H1 (cell line): ENCODE results near the gene ENTPD1. TPM values are rescaled to one million over a fixed set of nuclear protein-coding genes. Genes with fewer than 3 reads are reported as not detected.

ENCODE experiments used
- BACH1 ChIP-seq: IDR thresholded peaks from 2 replicates; pipeline ENCODE4 v1.6.1; 2012; ENCODE audit warnings: low read length, improper control_type of control experiment
- E2F6 ChIP-seq: IDR thresholded peaks from 2 replicates; pipeline ENCODE4 v1.6.1; 2012; ENCODE audit warnings: inconsistent platforms
- polyA plus RNA-seq, 7 experiments: library from polyadenylated mRNA; depleted of rRNA in 3 of 7; stranded (reverse) in 5 of 7; unstranded in 2 of 7; fragments of >200 nt in 5 of 7; fragments of 200-250 nt in 2 of 7; gene quantifications; 1 replicate in 5 of 7; 2 replicates in 1 of 7; 4 replicates in 1 of 7; pipeline versions ENCODE4 v1.2.1 to v1.2.3, GENCODE V29; 2011 to 2013; ENCODE audit warnings: missing spikeins in 2 of 7, mixed read lengths in 2 of 7
- total RNA-seq: library from RNA; stranded (reverse); fragmentation: NEBNext Ultra II Directional; extraction: Animal tissue kit (Norgen Biotek cat#: 25700); gene quantifications from 2 replicates; pipeline ENCODE4 v1.2.1, GENCODE V29; 2021

ENTPD1 gene
- total and polyA plus RNA-seq, 2 of the 8 experiments (the other 6 are each of a cell fraction or from before 2014, with no cell fraction given), result 2.2 to 2.5 TPM

GRCh38 chr10:95818668-95819067 is 62.7 kb downstream of the ENTPD1 start (continued):
- TF ChIP-seq BACH1 (no peak), E2F6 (no peak)
